ENCODE measurements around the gene FOXO6.
"Not testable (repeated sequence)": the region's sequence is repeated elsewhere in the genome, so short reads cannot be mapped to it uniquely, and the experiment has no call there.

FOXO6 gene

DNA sequence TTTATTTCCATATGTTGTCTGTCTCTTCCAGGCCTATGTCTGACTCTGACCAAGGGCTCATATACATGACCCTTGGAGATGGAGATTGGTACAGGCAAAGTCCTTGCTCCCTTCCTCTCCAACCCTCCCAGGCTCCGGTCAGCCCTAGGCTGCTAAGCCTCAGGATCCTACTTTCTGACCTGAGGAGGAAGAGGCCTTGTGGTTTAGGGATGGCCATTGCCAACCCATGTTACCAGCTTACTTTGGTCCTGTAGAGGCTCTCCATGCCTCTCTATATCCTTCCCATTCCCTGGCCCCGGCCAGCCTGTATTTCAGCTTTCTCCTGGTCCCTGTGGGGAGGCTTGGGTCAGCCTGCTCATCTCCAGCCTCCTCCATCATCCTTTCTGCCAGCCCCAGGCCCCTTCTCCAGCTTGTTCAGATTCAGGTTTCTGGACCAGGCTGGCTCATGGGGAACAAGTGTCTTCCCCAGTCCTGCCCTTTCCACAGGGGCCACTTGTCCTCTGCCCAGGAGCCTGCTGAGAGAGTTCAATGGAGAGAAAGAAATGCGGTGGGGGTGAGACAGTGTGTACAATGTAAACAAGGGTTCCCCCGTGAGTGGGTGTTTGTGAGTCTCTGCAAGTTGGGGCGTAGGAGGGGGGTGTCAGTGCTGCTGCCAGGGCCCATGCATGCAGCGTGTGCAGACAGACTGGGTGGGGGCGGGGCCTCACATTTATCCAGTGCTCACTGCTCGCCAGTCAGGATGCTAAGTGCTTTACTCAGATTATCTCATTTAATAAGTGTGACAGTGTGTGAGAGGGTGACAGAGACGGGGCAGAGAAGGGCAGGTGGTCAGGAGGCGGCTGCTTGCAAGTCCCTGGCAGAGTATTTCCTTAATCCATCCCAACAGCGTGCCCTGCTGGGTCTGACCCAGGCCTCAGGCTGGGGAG is 31.3 kb upstream of the FOXO6 start:
- no peak for DNase-seq

DNA sequence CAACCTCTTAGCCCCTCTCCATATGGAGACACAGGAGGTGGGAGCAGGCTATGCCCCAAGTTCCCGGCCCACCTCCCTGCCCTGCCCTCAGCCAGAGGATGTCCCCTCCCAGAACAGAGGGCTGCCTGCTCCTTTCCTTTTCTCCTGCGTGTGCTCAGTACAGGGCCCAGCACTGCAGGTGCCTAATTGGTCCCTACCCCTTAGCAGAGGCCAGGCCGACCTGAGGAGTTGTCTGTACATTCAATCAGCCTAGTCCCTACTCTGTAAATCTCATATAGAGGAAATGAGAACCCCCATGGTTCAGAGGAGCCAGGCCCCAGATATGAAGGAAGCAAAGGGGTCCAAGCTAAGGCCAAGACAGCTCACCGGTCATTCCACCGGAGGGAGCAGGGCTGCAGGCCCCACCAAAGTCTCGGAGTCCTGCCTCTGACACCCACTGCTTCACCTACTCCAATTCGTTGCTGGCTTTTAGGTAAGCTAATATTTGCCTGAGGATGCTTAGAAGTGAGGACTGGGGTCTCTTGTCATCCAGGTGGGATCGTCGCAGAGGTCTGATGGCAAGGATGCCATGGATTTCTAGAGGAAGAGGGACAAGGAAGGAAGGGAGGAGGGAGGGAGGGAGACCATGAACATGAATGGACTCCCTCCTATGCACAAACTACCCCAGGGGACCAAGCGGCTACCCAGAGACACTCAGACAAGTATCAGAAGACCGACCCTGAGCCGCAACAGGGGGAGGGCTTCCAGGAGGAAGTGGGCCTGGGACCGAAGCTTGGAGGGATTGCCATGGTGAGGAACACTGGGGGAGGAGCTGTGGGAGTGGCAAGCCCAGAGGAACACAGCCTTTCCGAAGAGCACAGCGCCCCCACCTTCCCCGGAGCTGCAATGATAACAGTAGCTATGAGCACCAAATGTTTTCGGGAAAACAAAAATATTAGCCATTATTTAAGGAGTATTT is 30.4 kb upstream of the FOXO6 start:
- no peak for DNase-seq

DNA sequence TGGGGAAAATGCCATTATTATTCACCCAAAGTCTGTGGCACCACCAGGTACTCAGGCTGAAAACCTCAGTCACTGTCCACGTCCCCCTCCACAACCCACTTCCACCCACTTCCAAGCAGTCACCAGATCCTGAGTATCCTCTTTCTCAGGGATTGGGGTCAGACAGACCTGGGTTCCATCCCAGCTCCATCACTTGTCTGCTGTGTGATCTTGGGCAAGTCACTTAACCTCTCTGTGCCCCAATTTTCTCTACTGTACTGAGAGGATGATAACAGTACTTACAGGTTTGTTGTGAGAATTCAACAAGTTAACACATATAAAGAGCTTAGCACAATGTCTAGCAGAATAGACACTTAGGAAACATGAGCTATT is 29.7 kb upstream of the FOXO6 start:
- DNase-seq, result no peak

DNA sequence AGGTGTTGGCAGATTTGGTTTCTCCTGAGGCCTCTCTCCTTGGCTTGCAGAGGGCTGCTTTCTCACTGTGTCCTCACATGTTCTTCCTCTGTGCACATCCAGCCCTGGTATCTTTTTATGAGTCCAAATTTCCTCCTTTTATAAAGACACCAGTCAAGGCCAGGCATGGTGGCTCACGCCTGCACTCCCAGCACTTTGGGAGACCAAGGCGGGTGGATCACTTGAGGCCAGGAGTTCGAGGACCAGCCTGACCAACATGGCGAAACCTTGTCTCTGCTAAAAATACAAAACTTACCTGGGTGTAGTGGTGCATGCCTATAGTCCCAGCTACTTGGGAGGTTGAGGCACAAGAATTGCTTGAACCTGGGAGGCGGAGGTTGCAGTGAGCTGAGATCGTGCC is 29.1 kb upstream of the FOXO6 start:
- DNase-seq, result not testable (repeated sequence)

DNA sequence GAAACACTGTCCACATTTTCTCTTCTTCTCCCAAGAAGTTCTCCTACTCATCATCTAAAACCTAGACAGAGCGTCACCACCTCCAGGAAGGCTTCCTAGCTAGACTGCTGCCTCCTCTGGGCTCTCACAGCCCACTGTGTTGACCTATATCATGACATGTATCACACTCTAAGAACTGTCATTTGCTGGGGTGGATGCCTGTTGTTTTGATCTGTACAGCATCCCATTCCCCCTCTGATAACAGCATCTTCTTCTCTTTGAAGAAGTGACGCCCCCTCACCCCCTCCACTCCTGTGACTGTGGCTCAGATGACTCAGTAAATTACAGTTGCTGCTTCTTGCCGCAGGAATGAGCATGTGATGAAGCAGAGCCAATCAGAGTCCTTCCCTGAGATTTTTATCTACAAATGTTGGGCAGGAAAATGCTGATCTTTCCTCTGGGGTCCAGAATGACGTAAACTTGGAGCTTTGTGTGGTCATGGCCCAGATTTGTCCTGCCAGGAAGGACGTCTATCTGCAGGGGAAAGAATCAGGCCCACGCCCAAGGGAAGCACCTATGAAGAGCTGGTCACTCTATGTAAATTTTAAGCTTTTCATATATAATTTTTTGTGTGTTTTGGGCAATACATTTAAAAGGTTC is 28.0 kb upstream of the FOXO6 start:
- no peak for DNase-seq

DNA sequence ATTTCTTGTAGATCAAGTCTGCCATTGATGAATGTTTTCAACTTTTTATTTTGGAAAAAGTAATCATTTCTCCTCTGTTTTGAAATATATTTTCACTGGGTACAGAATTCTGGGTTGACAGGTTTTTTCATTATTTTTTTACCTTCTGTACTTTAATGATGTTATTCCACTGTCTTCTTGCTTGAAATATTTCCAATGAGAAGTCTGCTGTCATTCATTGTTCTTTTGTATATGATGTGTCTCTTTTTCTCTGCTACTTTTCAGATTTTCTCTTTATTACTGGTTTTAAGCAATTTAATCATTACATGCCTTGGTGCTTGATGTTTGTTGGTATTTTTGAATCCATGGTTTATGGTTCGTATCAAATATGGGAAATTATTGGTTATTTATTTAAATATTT is 22.4 kb upstream of the FOXO6 start:
- no peak for DNase-seq

DNA sequence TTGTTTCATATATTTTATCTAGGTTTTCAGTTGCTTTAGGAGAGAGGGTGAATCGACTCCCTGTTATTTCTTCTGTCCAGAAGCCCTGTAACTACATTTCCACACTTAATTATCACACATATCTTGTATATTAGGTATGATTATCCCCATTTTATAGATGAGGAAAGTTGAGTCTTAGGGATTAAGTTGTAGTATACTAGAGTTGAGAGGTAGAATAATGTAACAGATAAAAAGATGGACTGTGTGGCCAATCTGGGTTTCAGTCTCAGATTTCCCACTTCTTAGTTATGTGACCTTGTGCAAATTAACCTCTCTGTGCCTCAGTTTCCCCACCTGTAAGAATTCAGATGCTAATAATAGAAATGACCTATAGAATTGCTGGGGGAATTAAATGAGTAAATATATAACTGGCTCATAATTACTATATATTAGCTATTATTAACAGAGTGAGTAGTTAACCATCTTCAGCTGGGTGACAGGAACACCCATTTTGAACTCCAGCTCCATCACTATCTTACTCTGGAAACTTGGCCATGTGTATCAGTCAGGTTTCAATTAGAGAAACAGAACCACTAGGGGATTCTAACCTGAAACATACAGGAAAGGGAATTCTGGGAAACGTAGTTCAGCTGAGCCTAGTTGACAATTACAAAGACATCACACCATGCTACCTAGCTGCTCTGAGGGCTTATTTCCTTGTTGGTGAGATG is 20.4 kb upstream of the FOXO6 start:
- no peak for DNase-seq

DNA sequence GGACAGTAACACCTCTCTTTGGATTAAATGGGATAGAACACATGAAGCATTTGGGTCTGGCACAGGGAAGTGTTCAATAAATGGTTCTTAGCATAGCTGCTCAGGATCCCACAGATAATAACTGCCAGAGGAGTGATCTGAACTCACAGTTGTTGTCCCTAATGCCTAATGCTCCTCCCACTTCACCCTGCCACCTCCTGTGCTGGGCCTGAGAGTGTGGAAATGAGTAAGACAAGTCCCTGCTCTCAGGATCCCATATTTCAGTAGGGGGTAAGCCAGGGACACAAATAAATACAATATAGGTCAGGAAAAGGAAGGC is 19.9 kb upstream of the FOXO6 start:
- DNase-seq, result no peak

DNA sequence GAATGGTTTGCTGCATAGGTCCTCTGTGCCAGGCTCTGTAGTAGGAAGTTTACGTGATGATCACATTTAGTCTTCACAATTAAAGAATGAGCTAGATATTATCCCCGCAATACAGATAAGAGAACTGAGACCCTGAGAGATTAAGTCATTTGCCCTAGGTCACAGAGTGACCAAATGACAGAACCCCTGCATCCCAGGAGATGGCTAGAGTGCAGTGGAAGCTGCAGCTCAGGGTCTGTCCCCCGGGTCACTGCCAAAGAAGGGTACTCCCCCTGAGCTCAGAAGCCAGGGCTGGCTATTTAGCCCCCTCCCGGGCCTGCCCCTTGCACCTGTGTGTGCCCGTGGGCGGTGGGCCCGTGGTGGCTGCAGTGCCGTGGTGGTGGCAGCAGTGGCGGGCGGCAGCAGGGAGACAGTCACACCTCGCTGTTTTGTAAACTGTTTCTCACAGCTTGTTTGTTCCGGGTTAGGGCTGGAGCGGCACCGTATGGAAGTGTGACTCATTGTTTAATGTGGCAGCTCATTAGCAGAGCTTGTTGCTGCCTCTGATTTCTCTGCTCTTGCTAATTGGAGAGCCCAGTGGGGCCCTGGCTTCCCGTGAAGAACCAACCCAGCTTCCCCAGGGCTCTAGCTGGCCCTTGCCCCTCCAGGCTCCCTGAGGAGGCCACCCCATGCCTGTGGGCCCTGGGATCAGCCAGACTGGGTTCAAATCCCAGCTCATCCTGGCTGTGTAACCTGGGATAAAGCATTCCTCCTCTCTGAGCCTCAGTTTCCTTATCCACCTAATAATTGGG is 19.3 kb upstream of the FOXO6 start:
- no peak for DNase-seq

DNA sequence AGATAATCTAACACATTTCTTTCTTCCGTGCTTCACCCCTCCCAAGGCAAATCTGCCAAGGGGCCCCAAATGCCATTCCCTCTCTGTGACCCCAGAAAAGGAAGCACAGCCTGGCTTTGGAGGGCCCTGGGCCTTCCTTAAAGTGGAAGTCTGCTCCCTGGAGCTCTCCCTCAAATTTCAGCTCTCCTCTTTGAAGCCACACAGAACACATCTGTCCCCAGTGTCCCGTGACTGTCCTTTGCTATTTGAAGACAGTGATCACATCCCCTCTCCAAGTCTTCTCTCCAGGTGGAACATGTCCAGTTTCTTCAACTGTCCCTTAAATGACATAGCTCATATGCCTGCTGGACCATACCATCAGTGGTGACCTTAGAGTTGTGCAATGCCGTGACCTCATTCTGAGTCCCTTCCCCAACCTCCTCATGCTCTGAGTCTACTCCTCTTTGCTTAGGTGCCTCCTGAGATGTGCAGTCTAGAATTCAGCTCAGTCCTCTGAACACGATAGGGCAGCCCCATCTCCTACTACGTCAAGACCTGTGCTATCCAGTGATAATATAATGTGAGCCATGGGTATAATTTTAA is 18.4 kb upstream of the FOXO6 start:
- DNase-seq, result no peak

DNA sequence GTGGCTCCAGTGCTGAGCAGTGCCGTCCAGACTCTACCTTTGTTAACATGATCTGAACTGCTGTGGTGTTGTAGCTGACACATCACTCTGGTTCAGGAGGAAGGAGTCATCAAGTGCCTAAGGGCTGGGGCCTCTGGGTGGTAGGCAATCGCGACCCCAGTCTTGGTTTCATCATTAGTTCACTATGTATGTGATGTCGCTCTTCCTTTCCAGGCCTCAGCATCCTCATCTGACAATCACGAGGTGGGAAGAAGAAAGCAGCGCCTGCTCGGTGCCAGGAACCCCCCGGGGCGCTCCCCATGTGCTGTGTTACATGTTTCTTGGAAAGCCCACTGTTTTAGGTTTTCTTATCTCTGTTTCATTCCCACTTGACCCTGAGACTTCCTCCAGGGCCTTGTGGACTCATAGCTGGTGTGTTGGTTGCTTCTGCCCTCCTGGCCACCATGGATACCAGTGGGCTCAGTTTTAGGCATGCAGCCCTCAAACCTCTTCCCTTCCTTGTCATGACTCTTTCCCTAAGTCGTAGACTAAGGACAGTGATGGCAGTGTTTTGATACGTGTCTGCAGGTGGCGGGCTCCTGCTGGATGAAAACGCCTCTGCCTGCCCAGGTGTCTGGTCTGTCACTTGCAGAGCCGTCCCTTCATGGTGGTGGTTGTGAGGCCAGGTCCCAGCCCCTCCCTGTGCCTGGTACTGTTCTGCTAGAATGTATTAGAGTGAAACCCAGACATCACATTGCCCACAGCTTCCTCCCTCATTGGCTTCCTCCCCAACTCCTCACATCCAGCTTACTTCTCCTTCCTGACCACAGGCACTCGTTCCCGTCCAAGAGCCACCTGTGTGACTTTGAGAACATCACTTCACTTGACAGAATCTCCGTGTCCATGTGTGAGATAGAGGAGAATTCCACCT is 17.2 kb upstream of the FOXO6 start:
- DNase-seq, result no peak

DNA sequence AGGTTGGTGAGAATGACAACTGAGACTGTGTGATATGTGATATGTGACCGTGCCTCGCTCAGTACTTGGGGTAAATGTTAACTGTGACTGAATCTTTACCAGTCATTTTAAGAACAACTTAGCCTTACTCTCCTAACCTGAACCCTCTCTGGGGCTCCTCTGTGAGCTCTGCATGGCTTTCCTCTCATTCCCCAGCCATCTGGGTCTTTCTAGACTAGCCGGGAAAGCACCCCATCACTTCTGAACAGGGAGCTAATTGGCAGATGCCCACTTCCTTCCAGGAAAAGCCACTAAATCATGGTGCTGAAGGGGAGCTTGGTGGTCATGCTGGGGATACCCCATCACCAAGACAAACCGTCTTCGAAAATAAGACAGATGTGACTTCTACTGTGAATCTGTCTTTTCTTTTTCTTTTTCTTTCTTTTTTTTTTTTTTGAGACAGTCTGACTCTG is 16.5 kb upstream of the FOXO6 start:
- no peak for DNase-seq

DNA sequence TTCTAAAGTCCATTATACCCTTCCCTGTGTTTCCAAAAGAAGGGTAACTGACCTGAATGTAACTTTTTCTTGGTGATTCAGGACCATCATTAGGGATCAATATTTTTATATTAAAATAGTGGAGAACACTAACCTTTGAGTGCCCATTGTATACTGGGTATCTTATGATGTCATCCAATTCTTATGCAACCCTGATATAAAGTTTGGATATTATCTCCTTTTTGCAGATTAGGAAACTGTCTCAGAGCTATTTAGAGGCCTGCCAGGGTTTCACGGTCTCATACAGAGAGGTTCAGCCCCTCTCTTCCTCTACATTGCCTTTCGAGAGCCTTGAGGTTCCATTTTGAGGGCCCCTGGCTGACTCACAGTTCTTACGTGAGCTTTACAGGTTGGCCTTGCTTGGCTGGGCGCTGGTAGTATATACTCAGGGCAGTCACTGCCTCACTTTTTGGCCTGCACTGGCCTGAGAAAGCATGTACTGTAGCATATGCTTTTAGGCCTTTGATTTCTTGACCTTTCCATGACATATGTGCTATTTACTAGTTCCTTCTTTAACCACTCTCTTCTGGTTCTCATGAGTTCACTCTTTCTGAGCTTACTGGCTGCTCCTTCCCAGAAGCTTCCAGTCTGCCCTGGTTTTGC is 15.7 kb upstream of the FOXO6 start:
- DNase-seq, result no peak

DNA sequence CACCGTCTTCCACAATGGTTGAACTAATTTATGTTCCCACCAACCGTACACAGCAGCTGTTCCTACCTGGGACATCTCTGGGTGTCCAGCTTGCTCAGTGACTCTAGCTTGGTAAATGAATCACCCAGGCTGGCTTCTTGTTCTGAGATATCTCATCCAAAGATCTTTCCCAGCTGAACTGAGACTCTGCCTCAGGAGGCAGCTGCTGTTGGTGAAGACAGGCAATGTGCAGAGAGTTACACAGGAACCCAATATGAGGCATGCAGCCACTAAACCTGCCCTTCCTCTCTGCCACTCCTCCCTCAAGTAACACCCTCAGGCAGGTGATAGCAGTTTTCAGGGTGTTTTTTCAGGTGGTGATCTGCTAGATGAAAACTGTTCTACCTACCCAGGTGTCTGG is 14.0 kb upstream of the FOXO6 start:
- DNase-seq, result no peak

DNA sequence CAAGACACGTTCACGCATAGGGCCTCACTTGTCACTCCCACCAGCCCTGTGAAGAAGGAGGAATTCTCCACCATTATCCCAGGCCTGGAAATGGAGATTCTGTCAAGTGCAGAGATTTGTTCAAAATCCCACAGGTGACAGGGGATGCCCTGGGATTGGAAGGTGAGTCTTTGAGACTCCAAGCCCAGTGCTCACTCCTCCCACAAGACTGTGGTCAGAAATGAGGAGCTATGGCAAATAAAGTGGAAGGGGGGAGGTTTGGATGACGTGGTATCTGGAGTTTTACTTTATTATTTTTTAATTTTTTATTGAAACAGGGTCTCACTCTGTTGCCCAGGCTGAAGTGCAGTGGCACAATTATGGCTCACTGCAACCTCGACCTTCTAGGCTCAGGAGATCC is 12.8 kb upstream of the FOXO6 start:
- DNase-seq, result no peak

DNA sequence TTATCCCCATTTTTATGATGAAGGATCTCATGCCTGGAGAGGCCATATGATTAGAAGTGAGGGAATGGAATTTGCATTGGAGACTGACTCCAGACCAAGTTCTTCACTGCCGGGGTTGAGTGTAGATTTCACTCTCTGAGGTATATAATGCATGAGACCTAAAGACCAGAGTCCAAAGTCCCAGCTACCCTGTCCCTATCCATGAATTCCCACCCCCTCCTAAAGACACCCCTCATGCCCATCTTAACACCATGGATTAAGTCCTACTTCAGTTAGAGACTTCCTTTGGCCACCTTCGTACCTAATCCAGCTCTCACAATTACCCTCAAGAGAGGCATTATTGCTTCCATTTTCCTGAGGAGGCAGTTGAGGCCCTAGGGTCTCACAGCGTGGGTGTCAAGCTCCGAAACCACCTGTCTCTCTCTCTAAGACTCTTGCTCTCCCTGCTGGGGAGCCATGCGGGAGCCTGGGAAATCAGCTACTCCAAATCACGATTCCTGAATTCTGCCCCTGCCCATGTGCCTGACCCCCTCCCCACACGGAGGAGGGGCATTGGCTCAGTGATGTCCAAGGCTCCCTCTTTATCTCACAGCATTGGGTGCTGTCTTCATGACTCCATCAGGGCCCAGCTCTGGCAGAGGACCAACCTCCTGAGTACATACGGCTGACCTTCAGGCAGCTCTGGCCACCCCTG is 11.7 kb upstream of the FOXO6 start:
- no peak for DNase-seq

DNA sequence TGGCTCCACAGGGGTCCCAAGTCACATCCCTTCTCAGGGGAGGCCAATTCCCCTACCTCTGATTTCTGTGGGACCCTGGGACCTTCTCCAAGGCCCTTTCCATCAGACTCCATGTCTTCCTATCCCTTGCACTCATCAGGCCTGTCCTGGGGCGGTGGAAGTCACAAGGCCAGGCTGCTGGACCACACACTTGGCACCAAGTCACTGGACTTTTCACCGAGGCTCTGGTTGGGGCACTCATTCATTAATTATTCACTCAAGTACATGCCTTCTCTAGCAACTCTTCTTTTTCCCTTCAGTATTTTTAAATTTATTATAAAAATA is 11.2 kb upstream of the FOXO6 start:
- DNase-seq, result no peak

DNA sequence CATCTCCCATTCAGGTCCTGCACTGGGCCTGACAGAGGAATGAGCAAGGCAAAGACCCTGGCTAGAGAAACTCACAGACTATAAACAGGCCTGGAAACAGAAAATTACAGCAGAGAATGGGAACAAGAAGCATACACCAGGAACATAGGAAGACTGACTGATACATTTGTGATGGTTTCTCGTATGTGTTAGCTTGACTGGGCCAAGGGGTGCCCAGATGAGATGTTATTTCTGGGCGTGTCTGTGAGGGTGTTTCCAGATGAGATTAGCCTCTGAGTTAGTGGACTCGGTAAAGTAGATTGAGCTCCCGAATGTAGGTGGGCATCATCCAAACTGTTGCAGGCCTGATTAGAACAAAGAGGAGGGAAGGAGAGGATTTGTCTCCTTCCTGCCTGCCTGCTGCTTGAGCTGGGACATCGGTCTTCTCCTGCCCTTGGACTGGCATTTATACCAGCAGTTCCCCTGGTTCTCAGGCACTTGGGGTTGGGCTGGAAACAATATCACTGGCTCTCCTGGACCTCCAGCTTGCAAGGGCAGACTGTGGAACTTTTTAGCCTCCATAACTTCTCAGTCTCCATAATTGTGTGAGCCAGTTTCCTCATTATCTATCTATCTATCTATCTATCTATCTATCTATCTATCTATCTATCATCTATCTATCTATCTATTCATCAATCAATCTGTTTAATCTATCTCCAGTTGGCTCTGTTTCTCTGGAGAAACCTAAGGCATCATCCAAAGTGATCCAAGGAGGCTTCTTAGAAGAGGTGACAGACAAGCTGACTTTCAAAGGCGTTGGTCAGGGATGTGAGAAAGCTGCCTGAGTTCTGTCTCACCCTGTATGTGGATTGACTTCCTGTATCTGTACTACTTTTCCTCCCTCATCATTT is 9.7 kb upstream of the FOXO6 start:
- no peak for DNase-seq

Measured in activated CD8-positive, alpha-beta memory T cell treated with anti-CD3 and anti-CD28 coated beads, Interleukin-2, amount 50 U/mL, for 4 hours (primary cell).